22Rv1 (cell line): ENCODE measurements around the gene MAP1LC3B.

Source experiments
- ZFX ChIP-seq: fragments of 450-650 bp; IDR thresholded peaks from 2 replicates; pipeline ENCODE4 v1.6.1; 2017; ENCODE audit warnings: antibody characterized with exemption, borderline replicate concordance
- TF ChIP-seq, protein P1 (sequence below): fragments of 450-650 bp; IDR thresholded peaks from 2 replicates; pipeline ENCODE4 v1.5.1; 2017; ENCODE audit warnings: mild to moderate bottlenecking

DNA sequence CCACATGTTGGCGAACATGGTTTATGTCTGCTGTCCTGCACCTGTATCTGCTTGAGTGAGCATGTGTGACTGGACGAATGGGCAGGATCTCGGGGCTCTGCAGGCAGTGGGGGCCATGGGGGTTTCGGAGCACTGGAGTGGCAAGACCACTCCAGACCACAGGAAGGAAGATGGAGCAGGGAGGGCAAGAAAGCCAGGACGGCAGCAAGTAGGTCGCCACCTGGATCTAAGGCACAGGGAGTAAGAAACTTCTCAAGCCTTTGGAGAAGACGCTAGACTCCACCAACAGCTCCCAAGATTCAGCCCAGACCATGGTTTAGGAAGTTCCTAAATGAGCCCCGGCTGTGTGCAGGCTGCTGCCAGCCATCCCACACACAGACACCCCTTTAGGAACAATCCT, 42.1 kb upstream of the MAP1LC3B start:
- TF ChIP-seq, protein P1, sequence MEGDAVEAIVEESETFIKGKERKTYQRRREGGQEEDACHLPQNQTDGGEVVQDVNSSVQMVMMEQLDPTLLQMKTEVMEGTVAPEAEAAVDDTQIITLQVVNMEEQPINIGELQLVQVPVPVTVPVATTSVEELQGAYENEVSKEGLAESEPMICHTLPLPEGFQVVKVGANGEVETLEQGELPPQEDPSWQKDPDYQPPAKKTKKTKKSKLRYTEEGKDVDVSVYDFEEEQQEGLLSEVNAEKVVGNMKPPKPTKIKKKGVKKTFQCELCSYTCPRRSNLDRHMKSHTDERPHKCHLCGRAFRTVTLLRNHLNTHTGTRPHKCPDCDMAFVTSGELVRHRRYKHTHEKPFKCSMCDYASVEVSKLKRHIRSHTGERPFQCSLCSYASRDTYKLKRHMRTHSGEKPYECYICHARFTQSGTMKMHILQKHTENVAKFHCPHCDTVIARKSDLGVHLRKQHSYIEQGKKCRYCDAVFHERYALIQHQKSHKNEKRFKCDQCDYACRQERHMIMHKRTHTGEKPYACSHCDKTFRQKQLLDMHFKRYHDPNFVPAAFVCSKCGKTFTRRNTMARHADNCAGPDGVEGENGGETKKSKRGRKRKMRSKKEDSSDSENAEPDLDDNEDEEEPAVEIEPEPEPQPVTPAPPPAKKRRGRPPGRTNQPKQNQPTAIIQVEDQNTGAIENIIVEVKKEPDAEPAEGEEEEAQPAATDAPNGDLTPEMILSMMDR = no peak
- TF ChIP-seq ZFX = no peak
